Suppressor macrophage (primary cell): Measurements from ENCODE around the gene CUEDC2.

Experiments
- DNase-seq, 4 experiments: peaks; one replicate each; pipeline ENCODE4 v3.0.0-alpha.2; 2020 to 2022
- total RNA-seq, 17 experiments: gene quantifications; one replicate each; lab custom pipeline; 2026; ENCODE audit warnings: mixed read lengths in 6 of 17, inconsistent platforms in 3 of 17; lab: John Stamatoyannopoulos, UW

Gene CUEDC2
- total RNA-seq, result 12.6 to 33.5 (median 17.8) reads per million in 17 experiments

GRCh38 chr10:102432162-102432950, at the start of gene CUEDC2:
Gene CUEDC2 (minus strand): TSS chr10:102432574. CDS start chr10:102425188, 7,386 bp downstream.
- DNase-seq, result peak; percentile 98

GRCh38 chr10:102480396-102480795, 48.0 kb upstream of the CUEDC2 start:
- DNase-seq, result no peak

- no peak for DNase-seq
Measured at GRCh38 chr10:102479651-102480050, 47.3 kb upstream of the CUEDC2 start.

- DNase-seq, result no peak
Measured at GRCh38 chr10:102476466-102477141, 44.2 kb upstream of the CUEDC2 start.

GRCh38 chr10:102475451-102476040, 43.2 kb upstream of the CUEDC2 start:
- DNase-seq, result no peak

GRCh38 chr10:102473445-102474331, 41.3 kb upstream of the CUEDC2 start:
- no peak for DNase-seq

GRCh38 chr10:102470579-102471546, 38.5 kb upstream of the CUEDC2 start:
- no peak for DNase-seq

GRCh38 chr10:102468683-102469082, 36.3 kb upstream of the CUEDC2 start:
- DNase-seq, result no peak

GRCh38 chr10:102467971-102468438, 35.6 kb upstream of the CUEDC2 start:
- DNase-seq, result peak; percentile 67 to 82 (median 80)

GRCh38 chr10:102467318-102467717, 34.9 kb upstream of the CUEDC2 start:
- no peak for DNase-seq

GRCh38 chr10:102465466-102465865, 33.1 kb upstream of the CUEDC2 start:
- DNase-seq, result no peak

- no peak for DNase-seq
Measured at GRCh38 chr10:102463983-102464382, 31.6 kb upstream of the CUEDC2 start.

- no peak for DNase-seq
Measured at GRCh38 chr10:102462512-102463054, 30.2 kb upstream of the CUEDC2 start.

GRCh38 chr10:102461187-102462054, 29.0 kb upstream of the CUEDC2 start:
- peak; percentile 90 to 97 (median 95) for DNase-seq

- no peak for DNase-seq
Measured at GRCh38 chr10:102460836-102461186, 28.4 kb upstream of the CUEDC2 start.

GRCh38 chr10:102458656-102459055, 26.3 kb upstream of the CUEDC2 start:
- DNase-seq, result no peak

- DNase-seq, result no peak
Measured at GRCh38 chr10:102457591-102458150, 25.3 kb upstream of the CUEDC2 start.

GRCh38 chr10:102455893-102456471, 23.6 kb upstream of the CUEDC2 start:
- DNase-seq, result peak; percentile 79 to 91 (median 88)
